Hippocampal formation (tissue), 2 donors: ENCODE measurements around the gene ACOX2.

Experiments used
- DNase-seq, 2 donors: peaks; one replicate each; lab custom pipeline; 2025; lab: John Stamatoyannopoulos, UW

ACOX2 gene

GRCh38 chr3:58566398-58567250 lies 29.6 kb upstream of the ACOX2 start:
- no peak for DNase-seq

GRCh38 chr3:58565621-58566397 lies 28.8 kb upstream of the ACOX2 start:
- DNase-seq: no peak

- DNase-seq: no peak
Observed at GRCh38 chr3:58564456-58565160, 27.6 kb upstream of the ACOX2 start.

- DNase-seq: no peak
Observed at GRCh38 chr3:58564054-58564453, 27.1 kb upstream of the ACOX2 start.

GRCh38 chr3:58563386-58564035 lies 26.5 kb upstream of the ACOX2 start:
- no peak for DNase-seq

- DNase-seq: no peak
Observed at GRCh38 chr3:58562498-58562897, 25.5 kb upstream of the ACOX2 start.

GRCh38 chr3:58560771-58561311 lies 23.9 kb upstream of the ACOX2 start:
- DNase-seq: no peak

- DNase-seq: no peak
Observed at GRCh38 chr3:58559586-58559985, 22.6 kb upstream of the ACOX2 start.

- DNase-seq: no peak
Observed at GRCh38 chr3:58557491-58557890, 20.5 kb upstream of the ACOX2 start.

GRCh38 chr3:58556761-58557221 lies 19.8 kb upstream of the ACOX2 start:
- no peak for DNase-seq

- DNase-seq: no peak
Observed at GRCh38 chr3:58556001-58556400, 19.0 kb upstream of the ACOX2 start.

GRCh38 chr3:58555203-58555602 lies 18.2 kb upstream of the ACOX2 start:
- DNase-seq: no peak

GRCh38 chr3:58553003-58553402 lies 16.0 kb upstream of the ACOX2 start:
- DNase-seq: no peak

- DNase-seq: no peak
Observed at GRCh38 chr3:58551636-58552180, 14.7 kb upstream of the ACOX2 start.

- no peak for DNase-seq
Observed at GRCh38 chr3:58544541-58544940, 7.6 kb upstream of the ACOX2 start.

- DNase-seq: no peak
Observed at GRCh38 chr3:58540176-58540858, 3.3 kb upstream of the ACOX2 start.

GRCh38 chr3:58539626-58540025 lies 2.6 kb upstream of the ACOX2 start:
- no peak for DNase-seq

- no peak for DNase-seq
Observed at GRCh38 chr3:58537412-58538301, 667 bp upstream of the ACOX2 start.
